PFSK-1 (cell line): ENCODE data around the gene SELENOO.

Experiments
- FOXP2 ChIP-seq: optimal IDR thresholded peaks from 2 replicates; pipeline ENCODE3; 2011; ENCODE audit warnings: borderline replicate concordance, control low read depth, inconsistent platforms; ENCODE audit not compliant: insufficient read depth; ENCODE audit errors: extremely low read length, extremely low read depth
- POLR2AphosphoS5 ChIP-seq: IDR thresholded peaks from 2 replicates; pipeline ENCODE4 v1.6.1; 2012; ENCODE audit warnings: low read depth, mild to moderate bottlenecking, control low read depth, low read length, moderate library complexity
- SIN3A ChIP-seq: IDR thresholded peaks from 2 replicates; pipeline ENCODE4 v1.6.1; 2012; ENCODE audit warnings: mild to moderate bottlenecking, low read length, moderate library complexity, borderline replicate concordance; ENCODE audit not compliant: insufficient read depth
- TAF1 ChIP-seq: IDR thresholded peaks from 2 replicates; pipeline ENCODE4 v1.6.1; 2012; ENCODE audit warnings: low read length, control low read depth, borderline replicate concordance; ENCODE audit not compliant: insufficient read depth
- TF ChIP-seq, protein P1 (sequence below), 2 experiments: IDR thresholded peaks; 2 replicates each; pipeline versions ENCODE4 v1.6.1 to v1.8.0; 2011 to 2012; ENCODE audit warnings: low read depth in 2 of 2, low read length in 2 of 2, control low read depth in 1 of 2, inconsistent platforms in 1 of 2, mild to moderate bottlenecking in 1 of 2, moderate library complexity in 1 of 2; ENCODE audit not compliant: insufficient read depth in 1 of 2

DNA sequence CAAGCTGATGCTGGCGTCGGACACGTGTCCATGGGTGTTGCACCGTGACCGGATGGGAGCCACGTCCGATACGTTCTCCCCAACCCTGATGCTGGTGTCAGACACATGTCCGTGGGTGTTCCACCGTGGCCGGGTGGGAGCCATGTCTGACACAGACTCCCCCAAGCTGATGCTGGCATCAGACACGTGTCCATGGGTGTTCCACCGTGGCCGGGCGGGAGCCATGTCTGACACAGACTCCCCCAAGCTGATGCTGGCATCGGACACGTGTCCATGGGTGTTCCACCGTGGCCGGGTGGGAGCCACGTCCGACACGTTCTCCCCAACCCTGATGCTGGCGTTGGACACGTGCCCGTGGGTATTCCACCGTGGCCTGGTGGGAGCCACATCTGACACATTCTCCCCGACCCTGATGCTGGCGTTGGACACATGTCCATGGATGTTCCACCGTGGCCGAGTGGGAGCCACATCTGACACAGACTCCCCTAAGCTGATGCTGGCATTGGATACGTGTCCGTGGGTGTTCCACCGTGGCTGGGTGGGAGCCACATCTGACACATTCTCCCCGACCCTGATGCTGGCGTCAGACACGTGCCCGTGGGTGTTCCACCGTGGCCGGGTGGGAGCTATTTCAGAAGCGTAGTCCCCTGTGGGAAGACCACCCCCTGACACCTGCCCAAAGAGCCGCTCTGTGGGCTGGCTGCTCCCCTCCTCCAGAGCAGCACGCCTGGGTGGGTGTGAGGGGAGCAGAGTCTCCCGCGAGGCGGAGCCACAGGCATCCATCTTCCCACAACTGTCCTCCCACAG, 20.0 kb downstream of the SELENOO start:
- no peak for TF ChIP-seq TAF1
- no peak for TF ChIP-seq POLR2AphosphoS5
- no peak for TF ChIP-seq SIN3A
- TF ChIP-seq, protein P1, sequence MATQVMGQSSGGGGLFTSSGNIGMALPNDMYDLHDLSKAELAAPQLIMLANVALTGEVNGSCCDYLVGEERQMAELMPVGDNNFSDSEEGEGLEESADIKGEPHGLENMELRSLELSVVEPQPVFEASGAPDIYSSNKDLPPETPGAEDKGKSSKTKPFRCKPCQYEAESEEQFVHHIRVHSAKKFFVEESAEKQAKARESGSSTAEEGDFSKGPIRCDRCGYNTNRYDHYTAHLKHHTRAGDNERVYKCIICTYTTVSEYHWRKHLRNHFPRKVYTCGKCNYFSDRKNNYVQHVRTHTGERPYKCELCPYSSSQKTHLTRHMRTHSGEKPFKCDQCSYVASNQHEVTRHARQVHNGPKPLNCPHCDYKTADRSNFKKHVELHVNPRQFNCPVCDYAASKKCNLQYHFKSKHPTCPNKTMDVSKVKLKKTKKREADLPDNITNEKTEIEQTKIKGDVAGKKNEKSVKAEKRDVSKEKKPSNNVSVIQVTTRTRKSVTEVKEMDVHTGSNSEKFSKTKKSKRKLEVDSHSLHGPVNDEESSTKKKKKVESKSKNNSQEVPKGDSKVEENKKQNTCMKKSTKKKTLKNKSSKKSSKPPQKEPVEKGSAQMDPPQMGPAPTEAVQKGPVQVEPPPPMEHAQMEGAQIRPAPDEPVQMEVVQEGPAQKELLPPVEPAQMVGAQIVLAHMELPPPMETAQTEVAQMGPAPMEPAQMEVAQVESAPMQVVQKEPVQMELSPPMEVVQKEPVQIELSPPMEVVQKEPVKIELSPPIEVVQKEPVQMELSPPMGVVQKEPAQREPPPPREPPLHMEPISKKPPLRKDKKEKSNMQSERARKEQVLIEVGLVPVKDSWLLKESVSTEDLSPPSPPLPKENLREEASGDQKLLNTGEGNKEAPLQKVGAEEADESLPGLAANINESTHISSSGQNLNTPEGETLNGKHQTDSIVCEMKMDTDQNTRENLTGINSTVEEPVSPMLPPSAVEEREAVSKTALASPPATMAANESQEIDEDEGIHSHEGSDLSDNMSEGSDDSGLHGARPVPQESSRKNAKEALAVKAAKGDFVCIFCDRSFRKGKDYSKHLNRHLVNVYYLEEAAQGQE (IDR thresholded peaks at IDR 0.05; ENCODE audit: insufficient read depth in 1 of 2, low read depth in 2 of 2, low read length in 2 of 2): no peak
- TF ChIP-seq FOXP2: no peak
